22Rv1 (cell line): Measurements from ENCODE around the gene GPR17.

Source experiments
- CTCF ChIP-seq: fragments of 450-650 bp; IDR thresholded peaks from 2 replicates; pipeline ENCODE4 v1.5.1; 2017; ENCODE audit warnings: mild to moderate bottlenecking
- ZFX ChIP-seq: fragments of 450-650 bp; IDR thresholded peaks from 2 replicates; pipeline ENCODE4 v1.6.1; 2017; ENCODE audit warnings: antibody characterized with exemption, borderline replicate concordance

GRCh38 chr2:127637725-127638252, 8.2 kb upstream of the GPR17 start:
- TF ChIP-seq CTCF (no peak), ZFX (no peak)
